ENCODE data around the gene AJAP1.

DNA sequence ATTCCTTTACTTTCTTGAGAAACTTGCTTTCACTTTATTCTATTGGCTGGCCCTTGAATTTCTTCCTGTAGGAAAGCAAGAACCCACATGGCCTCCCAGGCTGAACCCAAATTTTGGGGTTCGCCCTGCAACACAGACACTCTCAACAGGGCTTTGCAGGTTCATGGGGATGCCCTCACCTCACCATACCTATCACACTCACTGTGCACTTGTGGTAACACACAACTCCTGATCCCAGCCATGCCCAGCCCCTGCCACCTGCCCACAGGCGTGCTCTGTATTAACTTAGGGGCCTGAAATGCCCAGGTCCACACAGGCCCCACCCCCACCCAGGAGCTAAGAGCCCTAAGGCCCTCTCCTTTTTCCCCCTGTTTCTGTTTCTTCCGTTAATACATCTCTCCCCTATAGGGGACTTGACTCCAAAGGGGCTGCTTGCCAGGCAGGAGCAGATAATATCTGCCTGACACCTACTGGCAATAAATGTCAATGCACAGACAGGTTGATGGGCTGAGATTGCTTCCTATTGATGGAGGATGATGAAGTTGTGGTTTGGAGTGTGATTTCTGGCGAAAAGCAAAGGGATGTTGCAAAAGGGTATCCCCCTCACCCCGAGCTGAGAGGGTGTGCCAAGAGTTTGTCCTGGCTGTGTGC is 171.5 kb downstream of the AJAP1 start:
- no peak for TF ChIP-seq ZNF565 (CRISPR knock-in tag; conservative IDR thresholded peaks at IDR 0.05; ENCODE audit: low read depth)
- no peak for TF ChIP-seq OSR1 (CRISPR knock-in tag; IDR thresholded peaks at IDR 0.05)
- no peak for TF ChIP-seq ZC3H10 (CRISPR knock-in tag; IDR thresholded peaks at IDR 0.05)
- no peak for TF ChIP-seq TCF4 (CRISPR knock-in tag; IDR thresholded peaks at IDR 0.05; ENCODE audit: borderline replicate concordance)
- TF ChIP-seq, protein P1, sequence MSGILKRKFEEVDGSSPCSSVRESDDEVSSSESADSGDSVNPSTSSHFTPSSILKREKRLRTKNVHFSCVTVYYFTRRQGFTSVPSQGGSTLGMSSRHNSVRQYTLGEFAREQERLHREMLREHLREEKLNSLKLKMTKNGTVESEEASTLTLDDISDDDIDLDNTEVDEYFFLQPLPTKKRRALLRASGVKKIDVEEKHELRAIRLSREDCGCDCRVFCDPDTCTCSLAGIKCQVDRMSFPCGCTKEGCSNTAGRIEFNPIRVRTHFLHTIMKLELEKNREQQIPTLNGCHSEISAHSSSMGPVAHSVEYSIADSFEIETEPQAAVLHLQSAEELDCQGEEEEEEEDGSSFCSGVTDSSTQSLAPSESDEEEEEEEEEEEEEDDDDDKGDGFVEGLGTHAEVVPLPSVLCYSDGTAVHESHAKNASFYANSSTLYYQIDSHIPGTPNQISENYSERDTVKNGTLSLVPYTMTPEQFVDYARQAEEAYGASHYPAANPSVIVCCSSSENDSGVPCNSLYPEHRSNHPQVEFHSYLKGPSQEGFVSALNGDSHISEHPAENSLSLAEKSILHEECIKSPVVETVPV (CRISPR knock-in tag; IDR thresholded peaks at IDR 0.05) = no peak
- no peak for TF ChIP-seq GLIS3 (CRISPR knock-in tag; IDR thresholded peaks at IDR 0.05)
- no peak for TF ChIP-seq ARNTL (CRISPR knock-in tag; IDR thresholded peaks at IDR 0.05; ENCODE audit: borderline replicate concordance, low read depth)
- TF ChIP-seq, protein P2, sequence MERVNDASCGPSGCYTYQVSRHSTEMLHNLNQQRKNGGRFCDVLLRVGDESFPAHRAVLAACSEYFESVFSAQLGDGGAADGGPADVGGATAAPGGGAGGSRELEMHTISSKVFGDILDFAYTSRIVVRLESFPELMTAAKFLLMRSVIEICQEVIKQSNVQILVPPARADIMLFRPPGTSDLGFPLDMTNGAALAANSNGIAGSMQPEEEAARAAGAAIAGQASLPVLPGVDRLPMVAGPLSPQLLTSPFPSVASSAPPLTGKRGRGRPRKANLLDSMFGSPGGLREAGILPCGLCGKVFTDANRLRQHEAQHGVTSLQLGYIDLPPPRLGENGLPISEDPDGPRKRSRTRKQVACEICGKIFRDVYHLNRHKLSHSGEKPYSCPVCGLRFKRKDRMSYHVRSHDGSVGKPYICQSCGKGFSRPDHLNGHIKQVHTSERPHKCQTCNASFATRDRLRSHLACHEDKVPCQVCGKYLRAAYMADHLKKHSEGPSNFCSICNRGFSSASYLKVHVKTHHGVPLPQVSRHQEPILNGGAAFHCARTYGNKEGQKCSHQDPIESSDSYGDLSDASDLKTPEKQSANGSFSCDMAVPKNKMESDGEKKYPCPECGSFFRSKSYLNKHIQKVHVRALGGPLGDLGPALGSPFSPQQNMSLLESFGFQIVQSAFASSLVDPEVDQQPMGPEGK (CRISPR knock-in tag; IDR thresholded peaks at IDR 0.05; ENCODE audit: borderline replicate concordance) = no peak
- no peak for TF ChIP-seq BACH2 (CRISPR knock-in tag; IDR thresholded peaks at IDR 0.05; ENCODE audit: borderline replicate concordance)
- no peak for TF ChIP-seq RARB (CRISPR knock-in tag; IDR thresholded peaks at IDR 0.05)
- no peak for TF ChIP-seq ZFP3 (CRISPR knock-in tag; IDR thresholded peaks at IDR 0.05)
- TF ChIP-seq ESRRG (CRISPR knock-in tag; IDR thresholded peaks at IDR 0.05) = no peak
- TF ChIP-seq, protein P3, sequence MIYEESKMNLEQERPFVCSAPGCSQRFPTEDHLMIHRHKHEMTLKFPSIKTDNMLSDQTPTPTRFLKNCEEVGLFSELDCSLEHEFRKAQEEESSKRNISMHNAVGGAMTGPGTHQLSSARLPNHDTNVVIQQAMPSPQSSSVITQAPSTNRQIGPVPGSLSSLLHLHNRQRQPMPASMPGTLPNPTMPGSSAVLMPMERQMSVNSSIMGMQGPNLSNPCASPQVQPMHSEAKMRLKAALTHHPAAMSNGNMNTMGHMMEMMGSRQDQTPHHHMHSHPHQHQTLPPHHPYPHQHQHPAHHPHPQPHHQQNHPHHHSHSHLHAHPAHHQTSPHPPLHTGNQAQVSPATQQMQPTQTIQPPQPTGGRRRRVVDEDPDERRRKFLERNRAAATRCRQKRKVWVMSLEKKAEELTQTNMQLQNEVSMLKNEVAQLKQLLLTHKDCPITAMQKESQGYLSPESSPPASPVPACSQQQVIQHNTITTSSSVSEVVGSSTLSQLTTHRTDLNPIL (CRISPR knock-in tag; IDR thresholded peaks at IDR 0.05; ENCODE audit: low read depth) = no peak
